Measurements from ENCODE around the gene PCSK6.

GRCh38 chr15:101474983-101475382 is 14.5 kb downstream of the PCSK6 start:
- no peak for TF ChIP-seq CTCF (IDR thresholded peaks at IDR 0.05)
- no peak for TF ChIP-seq EP300 (IDR thresholded peaks at IDR 0.05)
- TF ChIP-seq POLR2A (IDR thresholded peaks at IDR 0.05): no peak
- no peak for TF ChIP-seq POLR2AphosphoS5 (IDR thresholded peaks at IDR 0.05)

All from stomach (tissue), 4 donors.